ENCODE results near the gene FAM200B. TPM values are rescaled to one million over a fixed set of nuclear protein-coding genes. Genes with fewer than 3 reads are reported as not detected.

The FAM200B gene
- total RNA-seq, 1 experiment from 2014 or later: 88.4 TPM

DNA sequence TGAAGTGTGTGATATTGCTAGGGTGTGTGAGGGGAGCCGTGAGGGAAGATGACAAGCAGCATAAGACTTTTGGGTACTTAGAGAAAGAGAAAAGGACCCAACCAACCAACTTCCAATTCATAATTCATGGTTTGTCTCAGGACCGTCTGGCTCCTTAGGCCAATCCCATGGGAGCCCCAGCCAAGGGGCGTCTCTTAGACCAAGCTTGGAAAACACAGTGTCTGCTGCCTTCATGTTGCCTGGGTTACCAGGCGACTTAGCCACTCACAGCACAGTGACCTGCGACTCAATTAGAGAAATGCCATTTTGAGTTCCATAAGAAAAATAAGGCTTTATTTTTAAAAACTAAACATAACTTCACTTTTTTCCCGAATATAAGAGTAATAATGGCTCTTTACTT lies 53.9 kb downstream of the FAM200B start:
- no peak for DNase-seq (ENCODE audit: low read depth)

DNA sequence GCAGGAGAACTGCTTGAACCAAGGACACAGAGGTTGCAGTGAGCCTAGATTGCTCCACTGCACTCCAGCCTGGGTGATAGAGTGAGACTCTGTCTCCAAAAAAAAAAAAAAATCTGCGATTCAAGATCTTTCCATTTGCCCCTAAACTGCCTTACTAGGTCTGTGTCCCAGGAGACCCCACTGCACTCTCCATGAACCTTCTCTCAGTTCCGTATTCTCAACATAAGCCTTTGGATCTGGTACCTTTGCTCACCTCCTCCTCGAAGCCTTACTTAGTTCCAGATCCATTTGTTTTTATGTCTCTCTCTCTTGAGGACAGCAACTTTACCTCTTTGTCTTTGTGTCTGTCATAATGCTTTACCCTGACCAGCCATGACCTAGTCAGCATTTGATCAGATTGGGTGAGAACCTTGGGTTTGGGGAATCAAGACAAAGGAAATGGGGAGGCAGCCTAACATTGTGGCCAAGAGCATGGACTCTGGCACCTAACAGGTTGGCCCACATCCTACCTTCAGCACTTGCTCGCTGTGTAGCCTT lies 55.0 kb downstream of the FAM200B start:
- no peak for DNase-seq (ENCODE audit: low read depth)

DNA sequence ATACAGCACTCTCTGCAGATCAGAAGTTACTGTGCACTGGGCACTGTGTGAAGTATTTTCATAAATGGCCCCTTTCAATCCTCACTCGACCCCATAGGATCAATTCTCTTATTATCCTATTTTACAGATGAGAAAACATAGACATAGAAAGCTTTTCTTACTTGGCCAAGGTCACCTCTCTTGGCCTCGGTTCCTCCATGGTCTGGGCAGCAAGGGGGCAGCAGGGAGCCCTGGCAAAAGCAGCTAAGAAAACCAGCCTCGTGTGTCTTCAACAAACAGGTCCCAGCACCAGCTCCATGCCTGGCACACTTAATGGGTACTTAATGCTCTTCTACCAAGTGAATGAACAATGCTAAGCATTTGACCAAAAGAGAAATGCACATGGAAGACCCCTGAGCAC lies 55.6 kb downstream of the FAM200B start:
- no peak for DNase-seq (ENCODE audit: low read depth)

DNA sequence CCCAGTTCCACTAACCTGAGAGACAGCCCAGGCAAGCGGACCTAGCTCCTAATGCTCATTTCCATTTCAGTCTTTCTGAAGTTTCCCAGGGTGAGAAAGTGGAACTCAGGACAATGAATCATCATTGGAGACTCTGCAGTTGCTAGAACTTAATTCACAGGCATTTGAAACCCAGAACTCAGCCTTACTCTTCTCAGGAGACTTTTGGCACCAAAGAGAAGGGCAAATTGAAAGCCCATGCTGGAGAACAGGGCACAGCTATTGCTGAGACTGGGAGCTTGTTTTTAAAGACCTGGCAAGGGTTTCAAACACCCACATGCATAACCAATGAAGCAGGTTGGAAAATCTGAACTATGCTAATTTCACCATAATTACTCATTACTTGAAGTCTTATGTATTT lies 57.2 kb downstream of the FAM200B start:
- DNase-seq (ENCODE audit: low read depth): no peak

Other genes with a start within 250 kb of the FAM200B start
- gene CC2D2A, start 211.9 kb upstream of the FAM200B start, total RNA-seq (2014; rRNA removed; shearing (Covaris generic)): 15.3 and 22.0 TPM in 2 replicates
- gene FBXL5, start 26.5 kb upstream of the FAM200B start, total RNA-seq (2014; rRNA removed; shearing (Covaris generic)): 83.0 and 95.5 TPM in 2 replicates
- gene BST1, start 21.2 kb downstream of the FAM200B start, total RNA-seq (2014; rRNA removed; shearing (Covaris generic)): 0.13 and 0.43 TPM in 2 replicates
- 0.06 and 0.23 TPM in 2 replicates for gene CD38, start 96.5 kb downstream of the FAM200B start, total RNA-seq (2014; rRNA removed; shearing (Covaris generic))

Data from HT1080 (cell line).